Measurements from ENCODE around the gene TRIM42. TPM values are rescaled to one million over a fixed set of nuclear protein-coding genes. Genes with fewer than 3 reads are reported as not detected.

The TRIM42 gene
- total RNA-seq, 2 donors from 2014 or later: not detected

DNA sequence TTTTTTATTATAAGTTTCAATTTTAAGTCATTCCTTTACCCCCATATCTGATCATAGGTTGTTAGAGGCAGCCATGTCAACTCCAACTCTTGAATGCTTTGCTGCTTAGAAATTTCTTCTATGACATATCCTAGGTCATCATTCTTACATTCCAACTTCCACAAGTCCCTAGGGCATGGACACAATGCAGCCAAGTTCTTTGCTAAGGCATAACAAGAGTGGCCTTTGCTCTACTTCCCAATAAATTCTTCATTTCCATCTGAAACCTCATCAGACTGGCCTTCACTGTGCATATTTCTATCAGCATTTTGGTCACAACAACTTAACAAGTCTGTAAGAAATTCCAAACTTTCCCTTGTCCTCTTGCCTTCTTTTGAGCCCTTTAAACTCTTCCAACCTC lies 28.5 kb downstream of the TRIM42 start:
- peak in 1 of 2 donors; percentile 67 for ATAC-seq
- no peak for DNase-seq
- intact Hi-C loops (cut with DNase I): no loop called here

- DNase-seq (no peak), ATAC-seq (peak in 1 of 2 donors; percentile 48)
- intact Hi-C loops (cut with DNase I): no loop called here
Measured at GRCh38 chr3:140708815-140709214, 31.0 kb downstream of the TRIM42 start.

DNA sequence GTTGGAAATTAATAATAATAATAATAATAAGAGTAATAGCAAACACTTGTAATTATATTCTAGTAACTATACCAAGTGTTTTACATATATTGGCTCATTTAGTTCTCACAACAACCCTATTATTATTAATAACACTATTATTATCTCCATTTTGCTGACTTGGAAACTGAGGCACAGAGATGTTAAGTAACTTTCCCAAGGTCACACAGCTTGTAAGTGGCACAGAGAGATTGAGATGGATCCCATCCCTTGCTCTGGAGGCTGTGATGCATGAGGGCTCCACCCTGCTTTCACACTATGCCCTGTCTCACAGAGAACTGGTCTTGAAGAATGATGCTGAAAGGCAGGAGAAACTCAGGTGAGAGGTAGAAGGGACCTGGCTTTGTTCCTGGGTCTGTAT lies 31.9 kb downstream of the TRIM42 start:
- intact Hi-C loops (cut with DNase I): no loop called here
- DNase-seq (no peak), ATAC-seq (no peak)

DNA sequence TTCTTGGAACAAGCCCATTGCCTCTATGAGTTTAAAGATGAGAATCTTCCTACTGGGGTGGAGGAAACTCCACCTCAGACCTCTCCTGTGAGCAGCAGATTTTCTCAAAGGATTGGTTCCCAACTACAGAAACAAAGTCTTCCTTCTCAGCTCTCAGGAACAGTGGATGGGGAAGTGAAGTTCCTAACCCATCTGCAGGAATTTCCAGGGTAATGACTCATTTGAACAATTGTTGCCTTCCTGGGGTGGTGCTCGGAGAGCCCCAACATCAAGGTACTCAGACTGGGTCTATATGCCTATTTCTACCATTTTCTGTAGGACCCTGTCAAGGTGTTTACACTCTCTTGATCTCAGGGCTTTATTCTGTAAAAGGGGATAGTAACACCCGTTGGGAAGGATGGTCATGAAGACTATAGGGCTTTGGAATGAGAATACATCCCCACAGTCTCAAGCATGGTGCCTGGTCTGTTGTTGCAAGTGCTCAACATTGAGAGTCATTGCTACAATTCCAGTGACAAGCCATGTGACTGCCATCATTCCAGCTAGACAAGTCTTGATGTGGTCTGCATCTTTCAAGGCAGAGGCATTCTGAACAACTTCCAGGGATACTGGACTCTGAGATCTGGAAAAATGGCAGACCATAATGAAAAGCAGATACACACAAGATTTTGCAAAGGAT lies 33.0 kb downstream of the TRIM42 start:
- ATAC-seq (no peak), DNase-seq (no peak)
- intact Hi-C loops (cut with DNase I): no loop called here

DNA sequence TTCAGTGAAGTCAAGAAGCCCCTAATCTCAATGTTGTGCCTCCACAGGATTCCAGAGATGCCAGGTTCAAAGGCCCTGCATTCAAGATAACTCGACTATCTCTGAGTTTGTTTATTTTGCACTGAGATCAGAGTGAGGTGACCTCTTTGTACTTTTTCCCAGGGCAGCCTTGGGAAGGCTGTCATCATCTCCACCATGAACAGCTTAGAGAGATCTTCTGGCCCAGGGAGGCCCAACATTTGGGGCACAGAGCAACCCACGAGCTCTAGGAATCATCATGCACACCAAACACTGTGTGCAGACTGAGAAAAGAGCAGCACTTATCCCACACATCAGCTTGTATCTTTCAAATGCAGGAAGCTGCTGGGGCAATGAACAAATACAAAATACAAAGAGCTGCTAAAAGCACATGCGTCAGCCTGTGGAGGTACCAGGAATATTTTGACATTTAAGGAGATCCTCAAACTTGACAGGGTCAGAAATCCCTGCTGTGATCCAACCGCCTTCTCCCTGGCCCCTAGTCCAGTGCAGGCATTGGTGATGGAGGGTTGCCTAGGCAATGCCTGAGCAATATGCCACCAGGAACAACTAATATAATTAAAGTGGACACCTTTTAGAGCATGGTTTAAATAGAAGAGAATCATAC lies 33.6 kb downstream of the TRIM42 start:
- intact Hi-C loops (cut with DNase I): no loop called here
- no peak for DNase-seq
- no peak for ATAC-seq

DNA sequence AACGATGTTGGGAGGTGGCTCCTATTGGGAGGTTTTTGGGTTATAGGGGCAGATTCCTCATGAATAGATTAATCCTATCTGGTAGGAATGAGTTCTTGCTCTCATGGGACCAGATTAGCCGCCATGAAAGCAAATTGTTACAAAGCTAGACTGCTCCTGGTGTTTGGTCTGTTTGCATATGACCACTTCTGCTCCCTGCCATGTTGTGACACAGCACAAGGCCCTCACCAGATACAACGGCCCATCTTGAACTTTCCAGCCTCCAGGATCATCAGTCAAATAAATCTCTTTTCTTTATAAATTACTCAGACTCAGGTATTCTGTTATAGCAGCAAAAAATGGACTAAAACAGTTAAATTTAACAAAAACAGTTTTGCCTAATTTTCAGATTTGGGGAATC lies 34.4 kb downstream of the TRIM42 start:
- intact Hi-C loops (cut with DNase I): no loop called here
- ATAC-seq: no peak

GRCh38 chr3:140715035-140715434 lies 37.2 kb downstream of the TRIM42 start:
- no peak for DNase-seq
- intact Hi-C loops (cut with DNase I): no loop called here
- ATAC-seq: no peak

More for the DNA sequence above, 34.4 kb downstream of the TRIM42 start:
- no peak for DNase-seq

DNA sequence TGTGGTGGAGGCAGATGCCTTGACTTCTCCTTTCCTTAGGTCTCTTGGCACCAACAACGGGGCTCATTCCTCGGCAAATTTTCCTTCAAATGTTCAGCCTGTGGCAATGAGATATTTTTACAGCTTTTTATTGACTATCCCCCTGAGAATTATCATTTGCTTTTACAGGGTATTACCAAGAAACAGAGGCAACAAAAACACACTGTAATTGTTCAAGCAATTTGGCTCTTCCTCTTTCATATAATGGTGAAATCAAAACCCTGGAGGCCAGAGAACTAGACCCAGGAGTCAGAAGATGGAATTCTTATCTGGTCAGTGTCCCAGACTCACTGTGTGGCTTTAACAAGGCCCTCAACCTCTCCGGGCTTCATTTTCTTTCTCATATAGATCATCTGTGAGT lies 40.1 kb downstream of the TRIM42 start:
- ATAC-seq: peak in 1 of 2 donors; percentile 62

GRCh38 chr3:140719841-140720614 lies 42.2 kb downstream of the TRIM42 start:
- intact Hi-C loops (cut with DNase I): no loop called here
- DNase-seq (no peak), ATAC-seq (peak; percentile 61 to 86)

More for the DNA sequence above, 40.1 kb downstream of the TRIM42 start:
- intact Hi-C loops (cut with DNase I): no loop called here
- no peak for DNase-seq

GRCh38 chr3:140723576-140723975 lies 45.7 kb downstream of the TRIM42 start:
- intact Hi-C loops (cut with DNase I): no loop called here

GRCh38 chr3:140724856-140725812 lies 47.3 kb downstream of the TRIM42 start:
- DNase-seq (no peak), ATAC-seq (no peak)
- intact Hi-C loops (cut with DNase I): no loop called here

More at GRCh38 chr3:140723576-140723975, 45.7 kb downstream of the TRIM42 start:
- ATAC-seq (no peak), DNase-seq (no peak)

GRCh38 chr3:140726066-140726465 lies 48.2 kb downstream of the TRIM42 start:
- intact Hi-C loops (cut with DNase I): no loop called here
- no peak for ATAC-seq
- DNase-seq: no peak

DNA sequence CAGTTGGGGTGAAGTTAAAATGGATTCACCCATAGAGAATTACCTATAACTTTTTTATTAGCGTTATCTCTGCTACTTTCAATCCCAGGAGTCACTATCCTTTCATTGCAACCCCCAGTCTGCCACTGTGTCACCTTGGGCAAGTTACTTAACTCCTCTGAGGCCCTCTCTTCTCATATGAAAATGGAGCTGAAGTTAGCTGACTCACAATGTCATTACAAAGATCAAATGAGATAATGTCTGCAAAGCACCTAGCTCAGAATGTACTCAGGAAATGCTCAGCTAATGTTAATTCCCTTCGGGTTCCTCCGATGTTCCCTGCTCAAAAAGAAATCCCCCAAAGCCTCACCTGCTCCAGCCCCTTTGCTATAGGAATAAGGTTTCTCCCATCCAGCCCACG lies 50.0 kb downstream of the TRIM42 start:
- intact Hi-C loops (cut with DNase I): no loop called here
- ATAC-seq: no peak

DNA sequence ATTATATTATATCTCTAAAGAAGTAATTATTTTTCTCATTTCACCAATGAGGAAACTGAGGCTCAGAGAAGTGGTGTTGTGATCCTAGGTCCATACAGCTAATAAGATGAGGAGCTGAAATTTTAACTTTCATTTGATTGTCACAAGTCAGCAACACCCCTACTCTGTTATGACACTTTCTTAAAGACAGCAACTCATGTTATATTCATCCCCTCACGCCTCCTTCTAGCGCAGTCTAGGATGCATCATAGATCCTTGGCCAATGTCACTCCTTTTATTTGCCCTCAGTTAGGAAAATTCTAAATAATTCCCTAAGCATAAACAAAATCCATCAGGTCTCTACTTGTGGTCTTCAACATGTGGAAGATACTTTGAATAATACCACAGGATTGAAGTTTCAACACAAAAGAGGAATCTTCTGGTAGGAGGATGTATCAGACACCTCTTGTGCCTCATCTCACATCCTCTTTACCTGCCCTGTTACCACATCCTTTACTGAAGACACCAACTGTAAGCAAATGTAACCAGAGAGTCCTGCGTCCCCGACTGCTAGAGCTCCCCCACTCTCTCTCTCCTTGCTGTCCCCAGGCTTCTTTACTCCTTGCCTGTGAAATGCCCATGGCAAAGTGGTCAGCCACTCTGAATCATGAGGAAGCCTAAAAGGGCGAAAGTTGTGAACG lies 53.7 kb downstream of the TRIM42 start:
- no peak for ATAC-seq
- DNase-seq: no peak
- intact Hi-C loops (cut with DNase I): no loop called here

More for the DNA sequence above, 50.0 kb downstream of the TRIM42 start:
- DNase-seq: no peak

DNA sequence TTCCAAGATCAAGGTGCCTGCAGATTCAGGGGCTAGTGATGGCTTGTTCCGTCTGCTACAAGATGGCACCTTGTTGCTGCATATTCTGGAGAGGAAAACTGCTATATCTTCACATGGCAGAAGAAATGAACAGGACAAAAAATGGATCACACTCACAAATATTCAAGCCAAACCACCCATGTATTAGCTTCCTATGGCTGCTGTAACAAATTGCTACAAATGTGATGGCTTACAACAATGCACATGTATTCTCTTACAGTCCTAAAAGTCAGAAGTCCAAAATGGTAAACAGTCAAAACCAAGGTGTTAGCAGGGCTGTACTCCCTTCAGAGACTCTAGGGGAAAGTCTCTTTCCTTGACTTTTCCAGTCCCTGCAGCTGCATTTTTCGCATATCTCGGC lies 55.8 kb downstream of the TRIM42 start:
- ATAC-seq: no peak
- intact Hi-C loops (cut with DNase I): no loop called here
- no peak for DNase-seq

GRCh38 chr3:140736863-140737460 lies 59.1 kb downstream of the TRIM42 start:
- DNase-seq: peak; percentile 57
- intact Hi-C loops (cut with DNase I): loop anchor here in 1 of 2 donors (5.0 kb wide), 2 partner anchors 180 to 800 kb away; partner anchors contain the start of gene CLSTN2
- peak; percentile 78 to 89 for ATAC-seq

DNA sequence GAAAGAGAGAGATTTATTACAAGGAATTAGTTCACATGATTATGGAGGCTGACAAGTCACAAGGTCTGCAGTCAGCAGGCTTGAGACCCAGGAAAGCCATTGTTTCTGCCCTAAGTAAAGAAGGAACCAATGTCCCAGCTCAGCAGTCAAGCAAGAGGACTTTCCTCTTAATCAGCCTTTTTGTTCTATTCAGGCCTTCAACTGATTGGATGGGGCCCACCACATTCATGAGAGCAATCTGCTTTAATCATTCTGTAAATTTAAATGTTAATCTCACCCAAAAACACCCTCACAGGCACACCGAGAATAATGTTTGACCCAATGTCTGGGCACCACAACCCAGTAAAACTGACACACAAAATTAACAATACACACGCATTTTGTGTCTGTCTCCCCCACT lies 64.3 kb downstream of the TRIM42 start:
- DNase-seq (no peak), ATAC-seq (no peak)
- intact Hi-C loops (cut with DNase I): no loop called here

DNA sequence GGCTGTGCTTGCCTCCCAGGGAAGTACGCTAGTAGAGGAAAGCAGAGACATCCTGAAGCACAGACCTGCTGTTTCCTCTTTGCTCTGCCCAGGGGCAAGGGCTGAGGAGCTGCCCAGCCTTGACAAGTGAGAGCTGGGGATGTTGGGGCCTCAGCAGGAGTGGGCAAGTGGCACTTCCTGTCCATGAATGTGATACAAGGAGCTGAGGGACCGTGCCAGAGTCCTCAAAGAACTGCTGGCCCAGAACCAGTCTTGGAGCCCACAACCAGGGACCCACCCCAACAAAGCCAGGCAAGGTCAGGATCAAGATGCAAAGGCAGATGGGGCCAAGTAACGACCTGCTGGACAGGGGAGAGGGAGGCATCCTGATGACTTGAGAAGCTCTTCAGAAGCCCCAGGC lies 70.3 kb downstream of the TRIM42 start:
- ATAC-seq (no peak), DNase-seq (no peak)
- intact Hi-C loops (cut with DNase I): no loop called here

All from left cardiac atrium (tissue), 4 donors.